Endodermal cell (in vitro differentiated cells): ENCODE data around the gene APH1B. TPM values are rescaled to one million over a fixed set of nuclear protein-coding genes. Genes with fewer than 3 reads are reported as not detected.

ENCODE experiments used
- DNase-seq: peaks from one replicate; pipeline ENCODE4 v3.0.0-alpha.2; 2017
- H3K27ac ChIP-seq: 2 replicates; pipeline ENCODE4 v1.5.1; 2013; ENCODE audit warnings: mild to moderate bottlenecking, low read depth, low read length, moderate library complexity
- H3K27me3 ChIP-seq: 2 replicates; pipeline ENCODE4 v1.6.1; 2013; ENCODE audit warnings: mild to moderate bottlenecking, low read length, moderate library complexity; ENCODE audit not compliant: insufficient read depth, control insufficient read depth, poor library complexity, severe bottlenecking
- H3K36me3 ChIP-seq: 2 replicates; pipeline ENCODE4 v1.7.0; 2013; ENCODE audit warnings: mild to moderate bottlenecking, low read length, moderate library complexity; ENCODE audit not compliant: control insufficient read depth, insufficient read depth
- H3K4me1 ChIP-seq: one replicate; pipeline ENCODE4 v1.7.0; 2013; ENCODE audit warnings: low read length; ENCODE audit not compliant: control insufficient read depth, insufficient read depth
- H3K4me3 ChIP-seq: 2 replicates; pipeline ENCODE4 v1.5.1; 2013; ENCODE audit warnings: mild to moderate bottlenecking, low read length, moderate library complexity
- H3K9ac ChIP-seq: 2 replicates; pipeline ENCODE4 v1.6.1; 2013; ENCODE audit warnings: mild to moderate bottlenecking, low read length, moderate library complexity; ENCODE audit not compliant: poor library complexity, severe bottlenecking; ENCODE audit errors: extremely low read depth
- H3K9me3 ChIP-seq: 2 replicates; pipeline ENCODE4 v1.6.1; 2013; ENCODE audit warnings: mild to moderate bottlenecking, low read length, moderate library complexity; ENCODE audit not compliant: control insufficient read depth
- H3K27ac Mint-ChIP-seq: 2 replicates; pipeline ENCODE4 v1.8.0; 2020; ENCODE audit warnings: mixed read lengths
- H3K27me3 Mint-ChIP-seq: 2 replicates; pipeline ENCODE4 v1.8.0; 2021; ENCODE audit warnings: mild to moderate bottlenecking, mixed read lengths; ENCODE audit not compliant: insufficient read depth
- H3K36me3 Mint-ChIP-seq: 2 replicates; pipeline ENCODE4 v1.8.0; 2020; ENCODE audit warnings: low read depth, mixed read lengths
- H3K4me1 Mint-ChIP-seq: 2 replicates; pipeline ENCODE4 v1.8.0; 2020; ENCODE audit warnings: mixed read lengths
- H3K4me3 Mint-ChIP-seq: 2 replicates; pipeline ENCODE4 v1.8.0; 2020; ENCODE audit warnings: mild to moderate bottlenecking, moderate library complexity, mixed read lengths
- H3K9me3 Mint-ChIP-seq: 2 replicates; pipeline ENCODE4 v1.8.0; 2020; ENCODE audit warnings: mild to moderate bottlenecking, mixed read lengths
- WGBS, 2 experiments: methylation state at CpG; one replicate each; pipeline versions ENCODE4 v1.1.5 to v1.1.7; 2013; ENCODE audit warnings: missing lambda C conversion rate in 2 of 2, mixed read lengths in 1 of 2; ENCODE audit not compliant: insufficient coverage in 1 of 2, insufficient read length in 1 of 2; 5-methylcytosine and 5-hydroxymethylcytosine counted together
- total RNA-seq, 2 donors: library from RNA; stranded (reverse); fragmentation: NEBNext Ultra II Directional in 1 of 2; extraction: Animal tissue kit (Norgen Biotek cat#: 25700) in 1 of 2; gene quantifications; 2 replicates in 1 of 2; 3 replicates in 1 of 2; pipeline ENCODE4 v1.2.1, GENCODE V29; 2021
- TF ChIP-seq, protein P1 (sequence below): fragments of 200-600 bp; sonication (generic); conservative IDR thresholded peaks from 2 replicates; pipeline ENCODE4 v1.5.0; 2021; ENCODE audit warnings: antibody characterized with exemption, mild to moderate bottlenecking

The APH1B gene
- total RNA-seq, 2 donors from 2014 or later = 19.5 to 22.7 TPM

GRCh38 chr15:63344731-63345390 lies 67.5 kb downstream of the APH1B start:
- no peak overlapping the region for H3K9ac ChIP-seq
- Mint-ChIP-seq H3K27ac (no peak overlapping the region), H3K4me1 (peaks cover 53% of the 10 kb centered on the region), H3K27me3 (peaks cover 28% of the 10 kb centered on the region), H3K4me3 (no peak overlapping the region), H3K36me3 (no peaks in the 10 kb centered on the region), H3K9me3 (no peaks in the 10 kb centered on the region)
- H3K4me3 ChIP-seq = no peak overlapping the region
- H3K36me3 ChIP-seq = no peaks in the 10 kb centered on the region
- peaks cover 19% of the 10 kb centered on the region for H3K4me1 ChIP-seq
- TF ChIP-seq, protein P1, sequence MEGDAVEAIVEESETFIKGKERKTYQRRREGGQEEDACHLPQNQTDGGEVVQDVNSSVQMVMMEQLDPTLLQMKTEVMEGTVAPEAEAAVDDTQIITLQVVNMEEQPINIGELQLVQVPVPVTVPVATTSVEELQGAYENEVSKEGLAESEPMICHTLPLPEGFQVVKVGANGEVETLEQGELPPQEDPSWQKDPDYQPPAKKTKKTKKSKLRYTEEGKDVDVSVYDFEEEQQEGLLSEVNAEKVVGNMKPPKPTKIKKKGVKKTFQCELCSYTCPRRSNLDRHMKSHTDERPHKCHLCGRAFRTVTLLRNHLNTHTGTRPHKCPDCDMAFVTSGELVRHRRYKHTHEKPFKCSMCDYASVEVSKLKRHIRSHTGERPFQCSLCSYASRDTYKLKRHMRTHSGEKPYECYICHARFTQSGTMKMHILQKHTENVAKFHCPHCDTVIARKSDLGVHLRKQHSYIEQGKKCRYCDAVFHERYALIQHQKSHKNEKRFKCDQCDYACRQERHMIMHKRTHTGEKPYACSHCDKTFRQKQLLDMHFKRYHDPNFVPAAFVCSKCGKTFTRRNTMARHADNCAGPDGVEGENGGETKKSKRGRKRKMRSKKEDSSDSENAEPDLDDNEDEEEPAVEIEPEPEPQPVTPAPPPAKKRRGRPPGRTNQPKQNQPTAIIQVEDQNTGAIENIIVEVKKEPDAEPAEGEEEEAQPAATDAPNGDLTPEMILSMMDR = no peak
- 90 to 95% methylated on average over 5 of the region's 5 CpGs for WGBS, 2 experiments
- no peak for DNase-seq
- peaks cover 14% of the 10 kb centered on the region for H3K27me3 ChIP-seq
- no peaks in the 10 kb centered on the region for H3K9me3 ChIP-seq
- H3K27ac ChIP-seq = no peak overlapping the region

DNA sequence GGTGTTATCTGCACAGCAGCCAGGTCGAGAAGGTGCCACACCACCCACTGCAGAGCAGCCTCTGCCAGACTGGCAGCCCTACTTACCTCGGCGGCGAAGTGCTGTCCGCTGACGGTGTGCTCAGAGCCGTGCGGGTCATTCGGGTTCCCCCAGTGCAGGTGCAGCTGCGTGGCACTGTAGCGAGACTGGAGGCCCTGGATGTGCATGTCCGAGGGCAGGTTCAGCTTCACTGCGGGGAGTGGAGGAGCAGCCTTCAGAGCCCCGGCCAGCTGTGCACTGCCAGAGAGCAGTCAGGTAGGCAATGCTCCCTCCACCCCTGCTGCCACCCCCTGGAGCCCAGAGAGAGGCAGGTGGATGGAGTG lies 68.0 kb downstream of the APH1B start:
- Mint-ChIP-seq H3K27me3 (peaks cover 26% of the 10 kb centered on the region), H3K4me1 (peaks cover 47% of the 10 kb centered on the region), H3K27ac (no peak overlapping the region), H3K9me3 (no peaks in the 10 kb centered on the region), H3K36me3 (no peaks in the 10 kb centered on the region), H3K4me3 (no peak overlapping the region)
- H3K36me3 ChIP-seq = no peaks in the 10 kb centered on the region
- H3K9ac ChIP-seq = no peak overlapping the region
- 93 to 96% methylated on average over 12 to 14 of the region's 14 CpGs for WGBS, 2 experiments
- no peaks in the 10 kb centered on the region for H3K9me3 ChIP-seq
- DNase-seq = no peak
- peaks cover 18% of the 10 kb centered on the region for H3K4me1 ChIP-seq
- no peak overlapping the region for H3K27ac ChIP-seq
- TF ChIP-seq, protein P1 = no peak
- H3K4me3 ChIP-seq = no peak overlapping the region
- H3K27me3 ChIP-seq = peaks cover 9% of the 10 kb centered on the region

GRCh38 chr15:63347074-63347857 lies 69.9 kb downstream of the APH1B start:
- Mint-ChIP-seq H3K36me3 (no peaks in the 10 kb centered on the region), H3K4me3 (no peak overlapping the region), H3K27me3 (peaks cover 23% of the 10 kb centered on the region), H3K27ac (no peak overlapping the region), H3K9me3 (no peaks in the 10 kb centered on the region), H3K4me1 (peaks cover 29% of the 10 kb centered on the region)
- Histone ChIP-seq H3K9ac (no peak overlapping the region), H3K4me3 (no peak overlapping the region), H3K27me3 (peaks cover 4% of the 10 kb centered on the region), H3K4me1 (peaks cover 9% of the 10 kb centered on the region), H3K36me3 (no peaks in the 10 kb centered on the region), H3K9me3 (no peaks in the 10 kb centered on the region), H3K27ac (no peak overlapping the region)
- no peak for DNase-seq
- TF ChIP-seq, protein P1 = no peak
- WGBS, 2 experiments = 92% methylated on average over 6 of the region's 6 CpGs
